Loucy (cell line): ENCODE results near the gene BCR.

Experiments used
- H2AFZ ChIP-seq: fragments of 200-600 bp; sonication (generic); 2 replicates; pipeline ENCODE4 v1.6.0; 2016; ENCODE audit warnings: antibody characterized with exemption, mild to moderate bottlenecking, low read length, moderate library complexity
- H3F3A ChIP-seq: fragments of 200-600 bp; 2 replicates; pipeline ENCODE4 v1.6.0; 2016; ENCODE audit warnings: antibody characterized with exemption, low read depth, mild to moderate bottlenecking
- H3K27me3 ChIP-seq: fragments of 200-600 bp; sonication (generic); 2 replicates; pipeline ENCODE4 v1.6.1; 2014; ENCODE audit warnings: low read length, mild to moderate bottlenecking; ENCODE audit not compliant: insufficient read depth, poor library complexity, severe bottlenecking
- H3K36me3 ChIP-seq: fragments of 200-600 bp; sonication (generic); 2 replicates; pipeline ENCODE4 v1.6.1; 2016; ENCODE audit warnings: low read length; ENCODE audit not compliant: insufficient read depth
- H3K4me1 ChIP-seq: fragments of 200-600 bp; sonication (generic); 2 replicates; pipeline ENCODE4 v1.5.1; 2014; ENCODE audit warnings: low read length, mild to moderate bottlenecking; ENCODE audit not compliant: insufficient read depth, poor library complexity, severe bottlenecking
- H3K4me2 ChIP-seq: fragments of 200-600 bp; sonication (generic); 2 replicates; pipeline ENCODE4 v1.6.0; 2014; ENCODE audit warnings: antibody characterized with exemption, low read length, low read depth, mild to moderate bottlenecking; ENCODE audit not compliant: poor library complexity, severe bottlenecking
- H3K4me3 ChIP-seq: fragments of 200-600 bp; sonication (generic); 2 replicates; pipeline ENCODE4 v1.5.1; 2014; ENCODE audit warnings: low read length, mild to moderate bottlenecking, mixed read lengths; ENCODE audit not compliant: poor library complexity, severe bottlenecking
- H3K79me2 ChIP-seq: fragments of 200-600 bp; sonication (generic); 2 replicates; pipeline ENCODE4 v1.6.1; 2014; ENCODE audit warnings: low read length; ENCODE audit not compliant: insufficient read depth
- H3K9ac ChIP-seq: fragments of 200-600 bp; sonication (generic); 2 replicates; pipeline ENCODE4 v1.6.0; 2014; ENCODE audit warnings: mild to moderate bottlenecking, low read depth, low read length, moderate library complexity; ENCODE audit not compliant: poor library complexity, severe bottlenecking
- H3K9me2 ChIP-seq: fragments of 200-600 bp; sonication (generic); replicated peaks from 2 replicates; pipeline ENCODE4 v1.6.1; 2016; ENCODE audit warnings: low read depth, low read length, mixed read lengths
- H3K9me3 ChIP-seq: fragments of 200-600 bp; sonication (generic); 2 replicates; pipeline ENCODE4 v1.6.1; 2014; ENCODE audit warnings: mild to moderate bottlenecking, antibody characterized with exemption, low read length, low read depth; ENCODE audit not compliant: insufficient read depth
- H4K20me1 ChIP-seq: fragments of 200-600 bp; sonication (generic); 2 replicates; pipeline ENCODE4 v1.6.0; 2014; ENCODE audit warnings: antibody characterized with exemption, low read length, mild to moderate bottlenecking; ENCODE audit not compliant: insufficient read depth, poor library complexity, severe bottlenecking
- CTCF ChIP-seq: fragments of 200-600 bp; sonication (generic); conservative IDR thresholded peaks from 2 replicates; pipeline ENCODE4 v1.5.1; 2014; ENCODE audit warnings: mild to moderate bottlenecking, antibody characterized with exemption, low read length
- EZH2phosphoT487 ChIP-seq: fragments of 200-600 bp; IDR thresholded peaks from 2 replicates; pipeline ENCODE4 v1.6.1; 2018; ENCODE audit warnings: antibody characterized with exemption, mild to moderate bottlenecking, moderate library complexity, borderline replicate concordance

Gene BCR

GRCh38 chr22:23228503-23228902, 48.2 kb downstream of the BCR start:
- TF ChIP-seq EZH2phosphoT487 (no peak), CTCF (no peak)
- Histone ChIP-seq H3K4me2 (no peak overlapping the region), H3K4me1 (peaks cover 14% of the 10 kb centered on the region), H3K27me3 (no peaks in the 10 kb centered on the region), H3K4me3 (no peak overlapping the region), H3K9ac (no peak overlapping the region), H2AFZ (no peak overlapping the region), H3F3A (no peaks in the 10 kb centered on the region), H3K79me2 (peaks cover 100% of the 10 kb centered on the region), H4K20me1 (peaks cover 100% of the 10 kb centered on the region), H3K9me2 (no peaks in the 10 kb centered on the region), H3K9me3 (peaks cover 15% of the 10 kb centered on the region; the same call in 1 of the 2 replicates), H3K36me3 (peaks cover 68% of the 10 kb centered on the region)

GRCh38 chr22:23229646-23230045, 49.3 kb downstream of the BCR start:
- no peak overlapping the region for H2AFZ ChIP-seq
- H3K9ac ChIP-seq, result no peak overlapping the region

GRCh38 chr22:23230348-23231068, 50.2 kb downstream of the BCR start:
- Histone ChIP-seq H3K79me2 (peaks cover 100% of the 10 kb centered on the region), H3K27me3 (no peaks in the 10 kb centered on the region), H3F3A (no peaks in the 10 kb centered on the region), H3K4me1 (peaks cover 12% of the 10 kb centered on the region), H3K9ac (no peak overlapping the region), H4K20me1 (peaks cover 97% of the 10 kb centered on the region), H3K36me3 (peaks cover 69% of the 10 kb centered on the region), H2AFZ (no peak overlapping the region), H3K9me2 (no peaks in the 10 kb centered on the region), H3K4me2 (no peak overlapping the region), H3K9me3 (peaks cover 15% of the 10 kb centered on the region; the same call in 1 of the 2 replicates), H3K4me3 (no peak overlapping the region)
- TF ChIP-seq CTCF (no peak), EZH2phosphoT487 (no peak)

More at GRCh38 chr22:23229646-23230045, 49.3 kb downstream of the BCR start:
- Histone ChIP-seq H3K9me2 (no peaks in the 10 kb centered on the region), H3K27me3 (no peaks in the 10 kb centered on the region), H3K36me3 (peaks cover 69% of the 10 kb centered on the region), H3K4me1 (peaks cover 14% of the 10 kb centered on the region), H4K20me1 (peaks cover 100% of the 10 kb centered on the region), H3F3A (no peaks in the 10 kb centered on the region), H3K79me2 (peaks cover 100% of the 10 kb centered on the region), H3K4me3 (no peak overlapping the region), H3K9me3 (peaks cover 15% of the 10 kb centered on the region; the same call in 1 of the 2 replicates), H3K4me2 (no peak overlapping the region)
- no peak for TF ChIP-seq EZH2phosphoT487
